Neural cell (in vitro differentiated cells): ENCODE data around the gene DNAJC18. TPM values are rescaled to one million over a fixed set of nuclear protein-coding genes. Genes with fewer than 3 reads are reported as not detected.

Source experiments
- H2AFZ ChIP-seq: fragments of 200-600, 300-800 bp; sonication (generic), shearing (Covaris generic); 2 replicates; pipeline ENCODE4 v1.6.0; 2014; ENCODE audit warnings: low read depth, mild to moderate bottlenecking, antibody characterized with exemption, low read length, moderate library complexity
- H3F3A ChIP-seq: fragments of 200-600 bp; shearing (Covaris generic); 2 replicates; pipeline ENCODE4 v1.6.1; 2016; ENCODE audit warnings: mild to moderate bottlenecking, moderate library complexity, mixed read lengths, antibody characterized with exemption, low read length; ENCODE audit not compliant: insufficient read depth, poor library complexity, severe bottlenecking
- H3K27ac ChIP-seq: fragments of 200-600, 300-800 bp; sonication (generic), shearing (Covaris generic); 2 replicates; pipeline ENCODE4 v1.5.1; 2014; ENCODE audit warnings: mild to moderate bottlenecking, low read length, moderate library complexity
- H3K27me3 ChIP-seq: fragments of 300-800, 200-600 bp; sonication (generic), shearing (Covaris generic); 2 replicates; pipeline ENCODE4 v1.6.0; 2014; ENCODE audit warnings: mild to moderate bottlenecking, low read depth, low read length, moderate library complexity; ENCODE audit not compliant: insufficient read depth
- H3K36me3 ChIP-seq: fragments of 300-800, 200-600 bp; sonication (generic), shearing (Covaris generic); 2 replicates; pipeline ENCODE4 v1.5.1; 2014; ENCODE audit warnings: mild to moderate bottlenecking, antibody characterized with exemption, low read length, moderate library complexity; ENCODE audit not compliant: insufficient read depth
- H3K4me2 ChIP-seq: fragments of 300-800, 200-600 bp; sonication (generic), shearing (Covaris generic); 2 replicates; pipeline ENCODE4 v1.6.0; 2014; ENCODE audit warnings: mild to moderate bottlenecking, low read length
- H3K4me3 ChIP-seq: fragments of 300-800, 200-600 bp; sonication (generic), shearing (Covaris generic); 2 replicates; pipeline ENCODE4 v1.5.1; 2014; ENCODE audit warnings: mild to moderate bottlenecking, low read length, moderate library complexity
- H3K79me2 ChIP-seq: fragments of 200-600 bp; shearing (Covaris generic); replicated peaks from 2 replicates; pipeline ENCODE4 v1.6.0; 2014; ENCODE audit warnings: mild to moderate bottlenecking, low read length, moderate library complexity; ENCODE audit not compliant: insufficient read depth
- H3K9ac ChIP-seq: fragments of 300-800, 200-600 bp; sonication (generic), shearing (Covaris generic); 2 replicates; pipeline ENCODE4 v1.6.1; 2016; ENCODE audit warnings: mild to moderate bottlenecking, low read length, mixed read lengths
- H3K9me2 ChIP-seq: fragments of 200-600 bp; shearing (Covaris generic); 2 replicates; pipeline ENCODE4 v1.6.1; 2016; ENCODE audit warnings: mild to moderate bottlenecking, low read length, mixed read lengths; ENCODE audit not compliant: insufficient read depth
- H3K9me3 ChIP-seq: fragments of 200-600, 300-800 bp; sonication (generic), shearing (Covaris generic); 2 replicates; pipeline ENCODE4 v1.6.1; 2016; ENCODE audit warnings: mild to moderate bottlenecking, mixed run types, low read length, moderate library complexity, mixed read lengths
- H4K20me1 ChIP-seq: fragments of 200-600 bp; shearing (Covaris generic); 2 replicates; pipeline ENCODE4 v1.6.1; 2016; ENCODE audit warnings: mild to moderate bottlenecking, mixed run types; ENCODE audit not compliant: insufficient read depth
- EP300 ChIP-seq: fragments of 450-650 bp; conservative IDR thresholded peaks from 2 replicates; pipeline ENCODE4 v1.6.1; 2014; ENCODE audit warnings: antibody characterized with exemption, mild to moderate bottlenecking, moderate library complexity; ENCODE audit not compliant: poor library complexity, severe bottlenecking
- EZH2 ChIP-seq: fragments of 200-600, 300-800 bp; shearing (Covaris generic), sonication (generic); IDR thresholded peaks from 2 replicates; pipeline ENCODE4 v1.6.1; 2014; ENCODE audit warnings: antibody characterized with exemption, low read length, borderline replicate concordance, mild to moderate bottlenecking; ENCODE audit not compliant: insufficient read depth, poor library complexity, severe bottlenecking
- MXI1 ChIP-seq: fragments of 450-650 bp; conservative IDR thresholded peaks from 2 replicates; pipeline ENCODE4 v1.6.1; 2014; ENCODE audit warnings: antibody characterized with exemption, mild to moderate bottlenecking; ENCODE audit not compliant: poor library complexity, severe bottlenecking
- POLR2AphosphoS5 ChIP-seq: IDR thresholded peaks from 2 replicates; pipeline ENCODE4 v1.6.1; 2012
- RAD21 ChIP-seq: fragments of 450-650 bp; conservative IDR thresholded peaks from 2 replicates; pipeline ENCODE4 v1.6.1; 2014; ENCODE audit warnings: antibody characterized with exemption, mild to moderate bottlenecking, moderate library complexity
- REST ChIP-seq: IDR thresholded peaks from 2 replicates; pipeline ENCODE4 v1.6.1; 2012; ENCODE audit warnings: borderline replicate concordance
- SMC3 ChIP-seq: fragments of 450-650 bp; conservative IDR thresholded peaks from 2 replicates; pipeline ENCODE4 v1.6.1; 2014; ENCODE audit warnings: antibody characterized with exemption, mild to moderate bottlenecking, moderate library complexity; ENCODE audit not compliant: poor library complexity
- TAF1 ChIP-seq: IDR thresholded peaks from 2 replicates; pipeline ENCODE4 v1.6.1; 2012; ENCODE audit warnings: low read depth
- polyA plus RNA-seq: library from polyadenylated mRNA; depleted of rRNA; stranded (reverse); fragments of >200 nt; gene quantifications from 2 replicates; pipeline ENCODE4 v1.2.3, GENCODE V29; 2014
- TF ChIP-seq, protein P1 (sequence below): fragments of 450-650 bp; IDR thresholded peaks from 2 replicates; pipeline ENCODE4 v1.5.1; 2014; ENCODE audit warnings: antibody characterized with exemption, mild to moderate bottlenecking, moderate library complexity; ENCODE audit not compliant: poor library complexity, severe bottlenecking

The DNAJC18 gene
- polyA plus RNA-seq, 1 donor from 2014 or later, result 44.4 TPM

DNA sequence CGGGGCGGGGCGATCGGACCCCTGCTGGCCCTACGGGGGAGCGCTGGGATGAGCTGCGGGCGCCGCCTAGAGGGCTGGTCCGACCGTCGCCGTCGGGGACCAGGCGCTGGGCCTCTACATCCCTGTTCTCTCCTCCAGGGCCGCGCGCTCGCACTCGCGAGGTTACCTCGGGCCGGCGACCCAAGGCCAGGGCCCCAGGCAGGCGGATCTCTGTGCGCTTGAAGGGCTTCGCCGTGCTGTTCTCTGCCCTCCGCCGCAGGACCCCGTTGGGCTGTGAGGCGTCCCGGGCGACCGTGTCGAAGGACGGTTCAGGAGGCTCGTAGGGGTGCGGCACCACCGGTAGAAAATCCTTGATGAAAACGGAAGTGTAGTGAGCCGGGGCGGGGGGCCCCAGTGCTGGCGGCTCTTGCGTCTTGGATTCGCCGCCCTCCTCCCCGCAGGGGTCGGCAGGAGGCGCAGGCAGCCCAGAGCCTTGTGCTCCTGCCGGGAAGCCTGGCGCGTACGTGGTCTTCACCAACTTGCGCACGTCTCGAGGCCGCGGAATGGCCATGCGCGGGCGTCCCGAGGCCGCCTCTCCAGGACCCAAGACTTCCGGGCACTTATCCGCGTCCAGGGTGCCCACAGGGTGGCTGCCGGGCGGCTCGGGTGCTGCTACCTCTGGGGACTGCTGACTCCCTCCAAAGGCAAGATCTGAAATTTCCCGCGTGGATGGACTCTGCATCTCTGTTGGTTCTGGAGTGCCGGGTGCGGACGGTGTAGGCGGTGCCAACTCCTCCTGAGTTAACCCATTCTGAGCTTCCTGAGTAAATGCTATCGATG lies 46.4 kb downstream of the DNAJC18 start:
- Histone ChIP-seq H3K27ac (no peak overlapping the region), H3K27me3 (peaks cover 50% of the 10 kb centered on the region), H3K9ac (no peak overlapping the region), H3K9me2 (no peaks in the 10 kb centered on the region), H3K36me3 (no peaks in the 10 kb centered on the region), H3K79me2 (no peaks in the 10 kb centered on the region), H3F3A (no peaks in the 10 kb centered on the region), H4K20me1 (no peaks in the 10 kb centered on the region), H3K4me3 (peak overlapping the region; percentile 55), H2AFZ (no peak overlapping the region), H3K9me3 (no peaks in the 10 kb centered on the region), H3K4me2 (no peak overlapping the region)
- TF ChIP-seq, protein P1, sequence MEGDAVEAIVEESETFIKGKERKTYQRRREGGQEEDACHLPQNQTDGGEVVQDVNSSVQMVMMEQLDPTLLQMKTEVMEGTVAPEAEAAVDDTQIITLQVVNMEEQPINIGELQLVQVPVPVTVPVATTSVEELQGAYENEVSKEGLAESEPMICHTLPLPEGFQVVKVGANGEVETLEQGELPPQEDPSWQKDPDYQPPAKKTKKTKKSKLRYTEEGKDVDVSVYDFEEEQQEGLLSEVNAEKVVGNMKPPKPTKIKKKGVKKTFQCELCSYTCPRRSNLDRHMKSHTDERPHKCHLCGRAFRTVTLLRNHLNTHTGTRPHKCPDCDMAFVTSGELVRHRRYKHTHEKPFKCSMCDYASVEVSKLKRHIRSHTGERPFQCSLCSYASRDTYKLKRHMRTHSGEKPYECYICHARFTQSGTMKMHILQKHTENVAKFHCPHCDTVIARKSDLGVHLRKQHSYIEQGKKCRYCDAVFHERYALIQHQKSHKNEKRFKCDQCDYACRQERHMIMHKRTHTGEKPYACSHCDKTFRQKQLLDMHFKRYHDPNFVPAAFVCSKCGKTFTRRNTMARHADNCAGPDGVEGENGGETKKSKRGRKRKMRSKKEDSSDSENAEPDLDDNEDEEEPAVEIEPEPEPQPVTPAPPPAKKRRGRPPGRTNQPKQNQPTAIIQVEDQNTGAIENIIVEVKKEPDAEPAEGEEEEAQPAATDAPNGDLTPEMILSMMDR, result peak; percentile 11
- TF ChIP-seq POLR2AphosphoS5, result no peak
- no peak for TF ChIP-seq EP300
- TF ChIP-seq RAD21, result no peak
- TF ChIP-seq TAF1, result no peak
- TF ChIP-seq EZH2, result peak; percentile 36
- no peak for TF ChIP-seq REST
- TF ChIP-seq SMC3, result no peak
- TF ChIP-seq MXI1, result peak; percentile 18

GRCh38 chr5:139392324-139392677 lies 47.0 kb downstream of the DNAJC18 start:
- Histone ChIP-seq H4K20me1 (no peaks in the 10 kb centered on the region), H3K9me3 (no peaks in the 10 kb centered on the region), H3F3A (no peaks in the 10 kb centered on the region), H3K9me2 (no peaks in the 10 kb centered on the region), H3K79me2 (no peaks in the 10 kb centered on the region), H3K4me3 (no peak overlapping the region), H3K9ac (no peak overlapping the region), H3K4me2 (no peak overlapping the region), H2AFZ (no peak overlapping the region), H3K36me3 (no peaks in the 10 kb centered on the region), H3K27ac (no peak overlapping the region), H3K27me3 (peaks cover 50% of the 10 kb centered on the region)
- no peak for TF ChIP-seq REST
- TF ChIP-seq RAD21, result no peak
- no peak for TF ChIP-seq TAF1
- TF ChIP-seq EZH2, result no peak
- TF ChIP-seq EP300, result no peak
- TF ChIP-seq MXI1, result no peak
- TF ChIP-seq, protein P1, result no peak
- TF ChIP-seq POLR2AphosphoS5, result no peak
- TF ChIP-seq SMC3, result no peak
